Left ventricle myocardium inferior (tissue), 1 donor: ENCODE results near the gene KCNMA1. TPM values are rescaled to one million over a fixed set of nuclear protein-coding genes. Genes with fewer than 3 reads are reported as not detected.

Source experiments
- DNase-seq: peaks from one replicate; pipeline ENCODE4 v3.0.0-alpha.2; 2020
- H3K27ac ChIP-seq: fragments of 200-600 bp; replicated peaks from 2 replicates; pipeline ENCODE4 v1.8.0; 2021
- H3K27me3 ChIP-seq: fragments of 200-600 bp; 2 replicates; pipeline ENCODE4 v1.8.0; 2021; ENCODE audit warnings: low read depth
- H3K36me3 ChIP-seq: fragments of 200-600 bp; 2 replicates; pipeline ENCODE4 v1.8.0; 2021
- H3K4me1 ChIP-seq: fragments of 200-600 bp; 2 replicates; pipeline ENCODE4 v1.8.0; 2021
- H3K4me3 ChIP-seq: fragments of 200-600 bp; 2 replicates; pipeline ENCODE4 v1.8.0; 2021; ENCODE audit warnings: mild to moderate bottlenecking, moderate library complexity
- H3K9me3 ChIP-seq: fragments of 200-600 bp; replicated peaks from 2 replicates; pipeline ENCODE4 v1.8.0; 2021
- CTCF ChIP-seq: fragments of 200-600 bp; IDR thresholded peaks from 2 replicates; pipeline ENCODE4 v1.8.0; 2021; ENCODE audit warnings: antibody characterized with exemption, mild to moderate bottlenecking, borderline replicate concordance
- intact Hi-C: fragments of 100-400 bp; cut with micrococcal nuclease; formaldehyde crosslinking; loops from one replicate; pipeline ENCODE4 v1.11.0; 2022
- total RNA-seq: library from RNA; stranded (reverse); fragmentation: NEBNext Ultra II Directional; extraction: Animal tissue kit (Norgen Biotek cat#: 25700); gene quantifications from one replicate; pipeline ENCODE4 v1.2.1, GENCODE V29; 2021
- donor health status: DM: no; HTN: yes; CAD: no; lungs with severe emphysema.

Gene KCNMA1
- total RNA-seq, 1 donor from 2014 or later = 1.8 TPM

- Histone ChIP-seq H3K9me3 (no peaks in the 10 kb centered on the region), H3K27me3 (peaks cover 87% of the 10 kb centered on the region), H3K4me3 (no peak overlapping the region), H3K36me3 (no peaks in the 10 kb centered on the region), H3K27ac (no peak overlapping the region), H3K4me1 (no peaks in the 10 kb centered on the region)
- intact Hi-C loops = no loop called here
- no peak for TF ChIP-seq CTCF
- no peak for DNase-seq
These were observed 26.4 kb downstream of the KCNMA1 start for GRCh38 chr10:77611221-77611620.

- intact Hi-C loops = no loop called here
- peaks cover 87% of the 10 kb centered on the region for H3K27me3 ChIP-seq
- H3K9me3 ChIP-seq = no peaks in the 10 kb centered on the region
- no peak for DNase-seq
- no peak overlapping the region for H3K4me3 ChIP-seq
- H3K4me1 ChIP-seq = no peaks in the 10 kb centered on the region
- H3K27ac ChIP-seq = no peak overlapping the region
- no peak for TF ChIP-seq CTCF
- H3K36me3 ChIP-seq = no peaks in the 10 kb centered on the region
These were observed 27.8 kb downstream of the KCNMA1 start for GRCh38 chr10:77609781-77610272.

- no peak overlapping the region for H3K4me3 ChIP-seq
- no peak overlapping the region for H3K27ac ChIP-seq
- H3K9me3 ChIP-seq = no peaks in the 10 kb centered on the region
- no peaks in the 10 kb centered on the region for H3K4me1 ChIP-seq
- peaks cover 87% of the 10 kb centered on the region for H3K27me3 ChIP-seq
- no peaks in the 10 kb centered on the region for H3K36me3 ChIP-seq
- no peak for TF ChIP-seq CTCF
- DNase-seq = no peak
- intact Hi-C loops = no loop called here
These were observed 29.3 kb downstream of the KCNMA1 start for GRCh38 chr10:77608281-77608680.

GRCh38 chr10:77606751-77607150 is 30.9 kb downstream of the KCNMA1 start:
- H3K4me1 ChIP-seq = no peaks in the 10 kb centered on the region
- no peak overlapping the region for H3K27ac ChIP-seq
- no peaks in the 10 kb centered on the region for H3K9me3 ChIP-seq
- H3K27me3 ChIP-seq = peaks cover 87% of the 10 kb centered on the region
- no peak for TF ChIP-seq CTCF
- intact Hi-C loops = no loop called here
- H3K4me3 ChIP-seq = no peak overlapping the region
- no peak for DNase-seq
- no peaks in the 10 kb centered on the region for H3K36me3 ChIP-seq

GRCh38 chr10:77605466-77605865 is 32.1 kb downstream of the KCNMA1 start:
- Histone ChIP-seq H3K27ac (no peak overlapping the region), H3K4me3 (no peak overlapping the region), H3K36me3 (no peaks in the 10 kb centered on the region), H3K9me3 (no peaks in the 10 kb centered on the region), H3K27me3 (peaks cover 85% of the 10 kb centered on the region), H3K4me1 (no peaks in the 10 kb centered on the region)
- no peak for DNase-seq
- no peak for TF ChIP-seq CTCF
- intact Hi-C loops = no loop called here

- H3K4me3 ChIP-seq = no peak overlapping the region
- H3K27ac ChIP-seq = no peak overlapping the region
- H3K27me3 ChIP-seq = peaks cover 85% of the 10 kb centered on the region
- intact Hi-C loops = no loop called here
- DNase-seq = no peak
- TF ChIP-seq CTCF = no peak
- no peaks in the 10 kb centered on the region for H3K36me3 ChIP-seq
- no peaks in the 10 kb centered on the region for H3K9me3 ChIP-seq
- H3K4me1 ChIP-seq = no peaks in the 10 kb centered on the region
These were observed 32.7 kb downstream of the KCNMA1 start for GRCh38 chr10:77604941-77605351.
